Measurements from ENCODE around the gene FRMD4A.

Gene FRMD4A

GRCh38 chr10:14186245-14186644 lies 144.5 kb downstream of the FRMD4A start:
- peak; percentile 2 for TF ChIP-seq CTCF (IDR thresholded peaks at IDR 0.05; ENCODE audit: low read depth, low read length)
- no peak for DNase-seq (ENCODE audit: extremely low read depth, low read depth)

- DNase-seq (ENCODE audit: extremely low read depth, low read depth), result no peak
- no peak for TF ChIP-seq CTCF (IDR thresholded peaks at IDR 0.05; ENCODE audit: low read depth, low read length)
Observed at GRCh38 chr10:14185316-14186045, 145.2 kb downstream of the FRMD4A start.

DNA sequence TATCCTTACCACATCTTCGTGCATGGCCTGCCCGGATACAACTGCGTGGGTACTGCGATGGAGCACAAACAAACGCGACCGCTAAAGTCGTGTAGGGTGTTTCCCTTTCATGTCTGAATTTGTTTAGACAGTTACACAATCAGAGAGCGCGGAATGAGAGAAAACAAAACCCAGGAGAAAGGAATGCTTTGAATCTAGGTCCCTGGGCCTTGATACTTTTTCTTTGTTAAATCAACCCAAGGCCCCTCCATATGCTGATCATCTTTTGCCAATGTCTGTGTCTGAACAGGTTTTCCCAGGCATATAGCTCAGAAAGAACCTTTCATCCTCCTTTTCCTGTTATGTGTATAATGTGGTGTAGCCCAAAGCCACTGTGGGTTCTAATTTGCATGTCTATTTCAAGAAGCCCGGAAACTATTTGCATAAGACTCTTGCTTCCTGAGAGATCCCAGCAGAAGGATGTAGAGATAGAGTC lies 145.8 kb downstream of the FRMD4A start:
- no peak for DNase-seq (ENCODE audit: extremely low read depth, low read depth)
- no peak for TF ChIP-seq CTCF (IDR thresholded peaks at IDR 0.05; ENCODE audit: low read depth, low read length)

GRCh38 chr10:14182781-14183180 lies 147.9 kb downstream of the FRMD4A start:
- DNase-seq (ENCODE audit: extremely low read depth, low read depth), result no peak
- TF ChIP-seq CTCF (IDR thresholded peaks at IDR 0.05; ENCODE audit: low read depth, low read length), result no peak

GRCh38 chr10:14181567-14181936 lies 149.2 kb downstream of the FRMD4A start:
- DNase-seq (ENCODE audit: extremely low read depth, low read depth), result no peak
- no peak for TF ChIP-seq CTCF (IDR thresholded peaks at IDR 0.05; ENCODE audit: low read depth, low read length)

GRCh38 chr10:14180911-14181566 lies 149.7 kb downstream of the FRMD4A start:
- no peak for TF ChIP-seq CTCF (IDR thresholded peaks at IDR 0.05; ENCODE audit: low read depth, low read length)
- DNase-seq (ENCODE audit: extremely low read depth, low read depth), result no peak

- TF ChIP-seq CTCF (IDR thresholded peaks at IDR 0.05; ENCODE audit: low read depth, low read length), result no peak
- no peak for DNase-seq (ENCODE audit: extremely low read depth, low read depth)
Observed at GRCh38 chr10:14179251-14179650, 151.5 kb downstream of the FRMD4A start.

Data from AG09319 (cell line).